ENCODE measurements around the gene HSD17B11.
A peak's percentile ranks its signal among the peaks of the same experiment; 100 is the strongest.

HSD17B11 gene

DNA sequence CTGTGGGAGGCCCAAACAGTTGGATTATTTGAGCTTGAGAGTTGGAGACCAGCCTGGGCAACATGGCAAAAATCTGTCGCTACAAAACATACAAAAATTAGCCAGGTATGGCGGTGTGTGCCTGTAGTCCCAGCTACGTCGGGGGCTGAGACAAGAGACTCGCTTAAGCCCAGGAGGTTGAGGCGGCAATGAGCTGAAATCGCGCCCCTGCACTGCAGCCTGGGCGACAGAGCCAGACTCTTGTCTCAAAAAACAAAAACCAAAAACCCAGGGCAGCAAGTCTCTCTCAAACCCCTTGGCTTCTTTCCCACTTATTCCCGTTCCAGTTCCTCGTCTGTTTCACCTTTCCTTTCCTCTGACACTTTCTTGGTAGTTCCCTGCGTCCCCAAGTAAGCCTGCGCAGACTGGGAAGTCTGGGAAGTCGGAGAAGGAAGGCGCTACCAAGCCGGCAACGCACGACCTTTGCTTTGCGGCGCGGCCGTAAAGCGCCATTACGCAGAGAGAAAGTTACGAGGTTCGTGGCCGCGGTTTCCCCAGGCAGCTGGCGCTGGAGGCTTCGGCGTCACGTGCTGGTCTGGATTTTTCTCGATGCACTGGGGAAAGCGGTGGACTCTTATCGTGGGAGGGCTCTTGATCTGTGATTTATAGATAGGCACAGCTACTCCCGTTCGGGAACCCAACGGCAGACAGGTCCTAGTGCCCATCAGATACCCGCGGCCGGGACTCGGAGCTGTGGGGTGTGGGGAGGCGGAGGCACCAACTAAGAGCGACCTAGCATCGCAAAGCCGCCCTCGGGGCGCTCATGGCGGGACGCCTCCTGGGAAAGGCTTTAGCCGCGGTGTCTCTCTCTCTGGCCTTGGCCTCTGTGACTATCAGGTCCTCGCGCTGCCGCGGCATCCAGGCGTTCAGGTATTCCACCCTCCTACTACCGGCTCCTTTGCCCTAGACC, 31.4 kb upstream of the HSD17B11 start, which contains the start of gene NUDT9 (continued):
- TF ChIP-seq ZNF341 (tag by site-specific recombination; IDR thresholded peaks at IDR 0.05; ENCODE audit: low read depth) = peak; percentile 34; the same call in 1 of the 2 replicates
- peak; percentile 55; the same call in 1 of the 2 replicates for TF ChIP-seq ZBTB21 (tag by site-specific recombination; IDR thresholded peaks at IDR 0.05)
- peak; percentile 51; the same call in 1 of the 2 replicates for TF ChIP-seq ZNF610 (tag by site-specific recombination; IDR thresholded peaks at IDR 0.05; ENCODE audit: borderline replicate concordance)
- TF ChIP-seq ZSCAN23 (tag by site-specific recombination; IDR thresholded peaks at IDR 0.05) = no peak
- no peak for TF ChIP-seq ZBTB1 (tag by site-specific recombination; IDR thresholded peaks at IDR 0.05)
- TF ChIP-seq WT1 (tag by site-specific recombination; IDR thresholded peaks at IDR 0.05) = no peak
- TF ChIP-seq EGR2 (tag by site-specific recombination; IDR thresholded peaks at IDR 0.05; ENCODE audit: low read depth) = peak; percentile 51
- TF ChIP-seq ZBTB6 (tag by site-specific recombination; IDR thresholded peaks at IDR 0.05) = peak; percentile 99
- TF ChIP-seq ZNF777 (tag by site-specific recombination; IDR thresholded peaks at IDR 0.05; ENCODE audit: borderline replicate concordance) = no peak
- TF ChIP-seq, protein P1, sequence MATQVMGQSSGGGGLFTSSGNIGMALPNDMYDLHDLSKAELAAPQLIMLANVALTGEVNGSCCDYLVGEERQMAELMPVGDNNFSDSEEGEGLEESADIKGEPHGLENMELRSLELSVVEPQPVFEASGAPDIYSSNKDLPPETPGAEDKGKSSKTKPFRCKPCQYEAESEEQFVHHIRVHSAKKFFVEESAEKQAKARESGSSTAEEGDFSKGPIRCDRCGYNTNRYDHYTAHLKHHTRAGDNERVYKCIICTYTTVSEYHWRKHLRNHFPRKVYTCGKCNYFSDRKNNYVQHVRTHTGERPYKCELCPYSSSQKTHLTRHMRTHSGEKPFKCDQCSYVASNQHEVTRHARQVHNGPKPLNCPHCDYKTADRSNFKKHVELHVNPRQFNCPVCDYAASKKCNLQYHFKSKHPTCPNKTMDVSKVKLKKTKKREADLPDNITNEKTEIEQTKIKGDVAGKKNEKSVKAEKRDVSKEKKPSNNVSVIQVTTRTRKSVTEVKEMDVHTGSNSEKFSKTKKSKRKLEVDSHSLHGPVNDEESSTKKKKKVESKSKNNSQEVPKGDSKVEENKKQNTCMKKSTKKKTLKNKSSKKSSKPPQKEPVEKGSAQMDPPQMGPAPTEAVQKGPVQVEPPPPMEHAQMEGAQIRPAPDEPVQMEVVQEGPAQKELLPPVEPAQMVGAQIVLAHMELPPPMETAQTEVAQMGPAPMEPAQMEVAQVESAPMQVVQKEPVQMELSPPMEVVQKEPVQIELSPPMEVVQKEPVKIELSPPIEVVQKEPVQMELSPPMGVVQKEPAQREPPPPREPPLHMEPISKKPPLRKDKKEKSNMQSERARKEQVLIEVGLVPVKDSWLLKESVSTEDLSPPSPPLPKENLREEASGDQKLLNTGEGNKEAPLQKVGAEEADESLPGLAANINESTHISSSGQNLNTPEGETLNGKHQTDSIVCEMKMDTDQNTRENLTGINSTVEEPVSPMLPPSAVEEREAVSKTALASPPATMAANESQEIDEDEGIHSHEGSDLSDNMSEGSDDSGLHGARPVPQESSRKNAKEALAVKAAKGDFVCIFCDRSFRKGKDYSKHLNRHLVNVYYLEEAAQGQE (tag by site-specific recombination; IDR thresholded peaks at IDR 0.05) = no peak
- TF ChIP-seq BCL11A (tag by site-specific recombination; IDR thresholded peaks at IDR 0.05; ENCODE audit: low read depth) = no peak
- peak; percentile 61; the same call in 1 of the 2 replicates for TF ChIP-seq SP7 (tag by site-specific recombination; IDR thresholded peaks at IDR 0.05)
- TF ChIP-seq ZNF664 (tag by site-specific recombination; IDR thresholded peaks at IDR 0.05) = no peak
- TF ChIP-seq ZNF184 (tag by site-specific recombination; IDR thresholded peaks at IDR 0.05) = no peak
- no peak for TF ChIP-seq ZNF626 (tag by site-specific recombination; IDR thresholded peaks at IDR 0.05)
- TF ChIP-seq ZNF548 (tag by site-specific recombination; IDR thresholded peaks at IDR 0.05) = no peak
- TF ChIP-seq ZNF133 (tag by site-specific recombination; IDR thresholded peaks at IDR 0.05) = no peak
- no peak for TF ChIP-seq ZNF514 (tag by site-specific recombination; IDR thresholded peaks at IDR 0.05)
- no peak for TF ChIP-seq ZNF654 (tag by site-specific recombination; IDR thresholded peaks at IDR 0.05; ENCODE audit: low read depth)
- no peak for TF ChIP-seq BCL6B (tag by site-specific recombination; IDR thresholded peaks at IDR 0.05)
- no peak for TF ChIP-seq KLF1 (tag by site-specific recombination; IDR thresholded peaks at IDR 0.05)
- no peak for TF ChIP-seq ZNF223 (tag by site-specific recombination; IDR thresholded peaks at IDR 0.05)
- TF ChIP-seq SP3 (tag by site-specific recombination; IDR thresholded peaks at IDR 0.05) = peak; percentile 43
- no peak for TF ChIP-seq REPIN1 (tag by site-specific recombination; IDR thresholded peaks at IDR 0.05; ENCODE audit: low read depth)
- TF ChIP-seq SALL2 (tag by site-specific recombination; IDR thresholded peaks at IDR 0.05; ENCODE audit: borderline replicate concordance) = no peak
- peak; percentile 43 for TF ChIP-seq ZBTB26 (tag by site-specific recombination; optimal IDR thresholded peaks at IDR 0.05)
- no peak for TF ChIP-seq KLF17 (tag by site-specific recombination; IDR thresholded peaks at IDR 0.05)
- TF ChIP-seq, protein P2, sequence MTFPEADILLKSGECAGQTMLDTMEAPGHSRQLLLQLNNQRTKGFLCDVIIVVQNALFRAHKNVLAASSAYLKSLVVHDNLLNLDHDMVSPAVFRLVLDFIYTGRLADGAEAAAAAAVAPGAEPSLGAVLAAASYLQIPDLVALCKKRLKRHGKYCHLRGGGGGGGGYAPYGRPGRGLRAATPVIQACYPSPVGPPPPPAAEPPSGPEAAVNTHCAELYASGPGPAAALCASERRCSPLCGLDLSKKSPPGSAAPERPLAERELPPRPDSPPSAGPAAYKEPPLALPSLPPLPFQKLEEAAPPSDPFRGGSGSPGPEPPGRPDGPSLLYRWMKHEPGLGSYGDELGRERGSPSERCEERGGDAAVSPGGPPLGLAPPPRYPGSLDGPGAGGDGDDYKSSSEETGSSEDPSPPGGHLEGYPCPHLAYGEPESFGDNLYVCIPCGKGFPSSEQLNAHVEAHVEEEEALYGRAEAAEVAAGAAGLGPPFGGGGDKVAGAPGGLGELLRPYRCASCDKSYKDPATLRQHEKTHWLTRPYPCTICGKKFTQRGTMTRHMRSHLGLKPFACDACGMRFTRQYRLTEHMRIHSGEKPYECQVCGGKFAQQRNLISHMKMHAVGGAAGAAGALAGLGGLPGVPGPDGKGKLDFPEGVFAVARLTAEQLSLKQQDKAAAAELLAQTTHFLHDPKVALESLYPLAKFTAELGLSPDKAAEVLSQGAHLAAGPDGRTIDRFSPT (tag by site-specific recombination; IDR thresholded peaks at IDR 0.05) = no peak
- no peak for TF ChIP-seq ZNF792 (tag by site-specific recombination; IDR thresholded peaks at IDR 0.05)
- TF ChIP-seq ZNF658 (tag by site-specific recombination; IDR thresholded peaks at IDR 0.05) = no peak

All from HEK293 (cell line).